K562 (cell line): Measurements from ENCODE around the gene FBXL3.

ENCODE experiments used
- ARNT ChIP-seq, 2 experiments: fragments of 450-650 bp; IDR thresholded peaks; 2 replicates each; pipeline ENCODE4 v1.6.1; 2016; ENCODE audit warnings: mild to moderate bottlenecking in 1 of 2
- BRCA1 ChIP-seq, 2 experiments: fragments of 450-650 bp in 1 of 2; sonication (generic) in 1 of 2; formaldehyde crosslinking in 1 of 2; IDR thresholded peaks; 2 replicates each; pipeline versions ENCODE4 v1.5.0 to v1.6.1; 2017 to 2020; ENCODE audit warnings: mild to moderate bottlenecking in 1 of 2, missing genetic modification reagents in 1 of 2
- BRD4 ChIP-seq: fragments of 200-600 bp; sonication (generic); IDR thresholded peaks from 2 replicates; pipeline ENCODE4 v1.6.1; 2017; ENCODE audit warnings: inconsistent platforms
- CBX2 ChIP-seq: fragments of 200-600 bp; sonication (generic); IDR thresholded peaks from one replicate; pipeline ENCODE4 v1.6.1; 2012; ENCODE audit warnings: mild to moderate bottlenecking, low read length, inconsistent platforms; ENCODE audit not compliant: insufficient read depth, poor library complexity, severe bottlenecking
- CHD4 ChIP-seq: fragments of 200-600 bp; sonication (generic); IDR thresholded peaks from 3 replicates; pipeline ENCODE4 v1.6.1; 2012; ENCODE audit warnings: low read depth, mild to moderate bottlenecking, mixed read lengths, low read length, inconsistent platforms; ENCODE audit not compliant: insufficient read depth, insufficient replicate concordance, poor library complexity, severe bottlenecking
- CTCF ChIP-seq, 3 experiments: IDR thresholded peaks in 2 of 3; conservative IDR thresholded peaks in 1 of 3; 2 replicates each; pipeline ENCODE4 v1.5.1; 2011 to 2012; ENCODE audit warnings: low read length in 3 of 3, mild to moderate bottlenecking in 3 of 3, control low read depth in 2 of 3, improper control_type of control experiment in 1 of 3, inconsistent platforms in 1 of 3, low read depth in 1 of 3, mixed read lengths in 1 of 3, moderate library complexity in 1 of 3; ENCODE audit not compliant: insufficient read depth in 2 of 3
- ELK1 ChIP-seq: sonication (generic); formaldehyde crosslinking; IDR thresholded peaks from 2 replicates; pipeline ENCODE4 v1.8.1; 2022; ENCODE audit warnings: missing genetic modification reagents
- EZH2 ChIP-seq: IDR thresholded peaks from 2 replicates; pipeline ENCODE4 v1.6.1; 2012; ENCODE audit warnings: low read depth, mild to moderate bottlenecking, inconsistent platforms, low read length, borderline replicate concordance
- NFRKB ChIP-seq: fragments of 450-650 bp; IDR thresholded peaks from 2 replicates; pipeline ENCODE4 v1.6.1; 2016; ENCODE audit warnings: low read depth
- RBBP5 ChIP-seq: fragments of 200-600 bp; sonication (generic); IDR thresholded peaks from 2 replicates; pipeline ENCODE4 v1.6.1; 2012; ENCODE audit warnings: borderline replicate concordance, mild to moderate bottlenecking, low read length, control low read depth, inconsistent platforms; ENCODE audit not compliant: insufficient read depth, poor library complexity, severe bottlenecking
- SREBF2 ChIP-seq: sonication (generic); formaldehyde crosslinking; IDR thresholded peaks from 2 replicates; pipeline ENCODE4 v1.4.0; 2020; ENCODE audit warnings: mild to moderate bottlenecking, missing genetic modification reagents
- TF ChIP-seq, protein P1 (sequence below): sonication (generic); formaldehyde crosslinking; IDR thresholded peaks from 2 replicates; pipeline ENCODE4 v1.8.1; 2023; ENCODE audit warnings: mild to moderate bottlenecking, missing genetic modification reagents
- TF ChIP-seq, protein P2 (sequence below), 2 experiments: fragments of 450-650 bp in 1 of 2; sonication (generic) in 1 of 2; formaldehyde crosslinking in 1 of 2; IDR thresholded peaks; 2 replicates each; pipeline versions ENCODE4 v1.7.1 to v1.9.0; 2016 to 2022; ENCODE audit warnings: inconsistent platforms in 1 of 2, mild to moderate bottlenecking in 1 of 2, missing genetic modification reagents in 1 of 2
- TF ChIP-seq, protein P3 (sequence below): IDR thresholded peaks from 3 replicates; pipeline ENCODE4 v1.6.1; 2011; ENCODE audit warnings: borderline replicate concordance, mild to moderate bottlenecking, moderate library complexity; ENCODE audit not compliant: insufficient read length; ENCODE audit errors: extremely low read depth

DNA sequence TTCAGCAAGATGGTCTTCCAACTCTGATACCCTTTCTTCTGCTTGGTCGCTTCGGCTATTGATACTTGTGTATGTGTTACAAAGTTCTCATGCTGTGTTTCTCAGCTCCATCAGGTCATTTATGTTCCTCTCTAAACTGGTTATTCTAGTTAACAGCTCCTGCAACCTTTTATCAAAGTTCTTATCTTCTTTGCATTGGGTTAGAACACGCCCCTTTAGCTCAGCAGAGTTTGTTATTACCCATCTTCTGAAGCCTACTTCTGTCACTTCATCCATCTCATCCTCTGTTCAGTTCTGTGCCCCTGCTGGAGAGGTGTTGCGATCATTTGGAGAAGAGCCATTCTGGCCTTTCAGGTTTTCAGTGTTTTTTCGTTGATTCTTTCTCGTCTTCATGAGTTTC is 59.9 kb downstream of the FBXL3 start:
- TF ChIP-seq EZH2 (no peak), BRD4 (no peak), BRCA1 (IDR thresholded peaks at IDR 0.05) (no peak), BRCA1 (CRISPR knock-in tag; IDR thresholded peaks at IDR 0.05) (no peak), CBX2 (no peak), ARNT (IDR thresholded peaks at IDR 0.05) (no peak), CTCF (IDR thresholded peaks at IDR 0.05 in 2 of 3, conservative IDR thresholded peaks at IDR 0.05 in 1 of 3; ENCODE audit: insufficient read depth in 2 of 3, low read depth in 1 of 3, low read length in 3 of 3) (no peak), RBBP5 (no peak), ELK1 (CRISPR knock-in tag) (no peak), SREBF2 (CRISPR knock-in tag) (no peak), NFRKB (no peak), CHD4 (no peak)
- TF ChIP-seq, protein P1, sequence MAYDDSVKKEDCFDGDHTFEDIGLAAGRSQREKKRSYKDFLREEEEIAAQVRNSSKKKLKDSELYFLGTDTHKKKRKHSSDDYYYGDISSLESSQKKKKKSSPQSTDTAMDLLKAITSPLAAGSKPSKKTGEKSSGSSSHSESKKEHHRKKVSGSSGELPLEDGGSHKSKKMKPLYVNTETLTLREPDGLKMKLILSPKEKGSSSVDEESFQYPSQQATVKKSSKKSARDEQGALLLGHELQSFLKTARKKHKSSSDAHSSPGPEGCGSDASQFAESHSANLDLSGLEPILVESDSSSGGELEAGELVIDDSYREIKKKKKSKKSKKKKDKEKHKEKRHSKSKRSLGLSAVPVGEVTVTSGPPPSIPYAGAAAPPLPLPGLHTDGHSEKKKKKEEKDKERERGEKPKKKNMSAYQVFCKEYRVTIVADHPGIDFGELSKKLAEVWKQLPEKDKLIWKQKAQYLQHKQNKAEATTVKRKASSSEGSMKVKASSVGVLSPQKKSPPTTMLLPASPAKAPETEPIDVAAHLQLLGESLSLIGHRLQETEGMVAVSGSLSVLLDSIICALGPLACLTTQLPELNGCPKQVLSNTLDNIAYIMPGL (CRISPR knock-in tag): no peak
- TF ChIP-seq, protein P2, sequence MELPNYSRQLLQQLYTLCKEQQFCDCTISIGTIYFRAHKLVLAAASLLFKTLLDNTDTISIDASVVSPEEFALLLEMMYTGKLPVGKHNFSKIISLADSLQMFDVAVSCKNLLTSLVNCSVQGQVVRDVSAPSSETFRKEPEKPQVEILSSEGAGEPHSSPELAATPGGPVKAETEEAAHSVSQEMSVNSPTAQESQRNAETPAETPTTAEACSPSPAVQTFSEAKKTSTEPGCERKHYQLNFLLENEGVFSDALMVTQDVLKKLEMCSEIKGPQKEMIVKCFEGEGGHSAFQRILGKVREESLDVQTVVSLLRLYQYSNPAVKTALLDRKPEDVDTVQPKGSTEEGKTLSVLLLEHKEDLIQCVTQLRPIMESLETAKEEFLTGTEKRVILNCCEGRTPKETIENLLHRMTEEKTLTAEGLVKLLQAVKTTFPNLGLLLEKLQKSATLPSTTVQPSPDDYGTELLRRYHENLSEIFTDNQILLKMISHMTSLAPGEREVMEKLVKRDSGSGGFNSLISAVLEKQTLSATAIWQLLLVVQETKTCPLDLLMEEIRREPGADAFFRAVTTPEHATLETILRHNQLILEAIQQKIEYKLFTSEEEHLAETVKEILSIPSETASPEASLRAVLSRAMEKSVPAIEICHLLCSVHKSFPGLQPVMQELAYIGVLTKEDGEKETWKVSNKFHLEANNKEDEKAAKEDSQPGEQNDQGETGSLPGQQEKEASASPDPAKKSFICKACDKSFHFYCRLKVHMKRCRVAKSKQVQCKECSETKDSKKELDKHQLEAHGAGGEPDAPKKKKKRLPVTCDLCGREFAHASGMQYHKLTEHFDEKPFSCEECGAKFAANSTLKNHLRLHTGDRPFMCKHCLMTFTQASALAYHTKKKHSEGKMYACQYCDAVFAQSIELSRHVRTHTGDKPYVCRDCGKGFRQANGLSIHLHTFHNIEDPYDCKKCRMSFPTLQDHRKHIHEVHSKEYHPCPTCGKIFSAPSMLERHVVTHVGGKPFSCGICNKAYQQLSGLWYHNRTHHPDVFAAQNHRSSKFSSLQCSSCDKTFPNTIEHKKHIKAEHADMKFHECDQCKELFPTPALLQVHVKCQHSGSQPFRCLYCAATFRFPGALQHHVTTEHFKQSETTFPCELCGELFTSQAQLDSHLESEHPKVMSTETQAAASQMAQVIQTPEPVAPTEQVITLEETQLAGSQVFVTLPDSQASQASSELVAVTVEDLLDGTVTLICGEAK (IDR thresholded peaks at IDR 0.05): no peak
- TF ChIP-seq, protein P2 (CRISPR knock-in tag; IDR thresholded peaks at IDR 0.05): no peak
- TF ChIP-seq, protein P3, sequence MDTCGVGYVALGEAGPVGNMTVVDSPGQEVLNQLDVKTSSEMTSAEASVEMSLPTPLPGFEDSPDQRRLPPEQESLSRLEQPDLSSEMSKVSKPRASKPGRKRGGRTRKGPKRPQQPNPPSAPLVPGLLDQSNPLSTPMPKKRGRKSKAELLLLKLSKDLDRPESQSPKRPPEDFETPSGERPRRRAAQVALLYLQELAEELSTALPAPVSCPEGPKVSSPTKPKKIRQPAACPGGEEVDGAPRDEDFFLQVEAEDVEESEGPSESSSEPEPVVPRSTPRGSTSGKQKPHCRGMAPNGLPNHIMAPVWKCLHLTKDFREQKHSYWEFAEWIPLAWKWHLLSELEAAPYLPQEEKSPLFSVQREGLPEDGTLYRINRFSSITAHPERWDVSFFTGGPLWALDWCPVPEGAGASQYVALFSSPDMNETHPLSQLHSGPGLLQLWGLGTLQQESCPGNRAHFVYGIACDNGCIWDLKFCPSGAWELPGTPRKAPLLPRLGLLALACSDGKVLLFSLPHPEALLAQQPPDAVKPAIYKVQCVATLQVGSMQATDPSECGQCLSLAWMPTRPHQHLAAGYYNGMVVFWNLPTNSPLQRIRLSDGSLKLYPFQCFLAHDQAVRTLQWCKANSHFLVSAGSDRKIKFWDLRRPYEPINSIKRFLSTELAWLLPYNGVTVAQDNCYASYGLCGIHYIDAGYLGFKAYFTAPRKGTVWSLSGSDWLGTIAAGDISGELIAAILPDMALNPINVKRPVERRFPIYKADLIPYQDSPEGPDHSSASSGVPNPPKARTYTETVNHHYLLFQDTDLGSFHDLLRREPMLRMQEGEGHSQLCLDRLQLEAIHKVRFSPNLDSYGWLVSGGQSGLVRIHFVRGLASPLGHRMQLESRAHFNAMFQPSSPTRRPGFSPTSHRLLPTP: no peak
